Activated naive CD8-positive, alpha-beta T cell treated with anti-CD3 and anti-CD28 coated beads, Interleukin-2, amount 50 U/mL, for 16 hours (primary cell): ENCODE measurements around the gene ANTXRL.
"Not testable (repeated sequence)": the region's sequence is repeated elsewhere in the genome, so short reads cannot be mapped to it uniquely, and the experiment has no call there.

Source experiments
- DNase-seq: peaks from one replicate; pipeline ENCODE4 v3.0.0-alpha.2; 2020; ENCODE audit warnings: low read depth, low spot score

The ANTXRL gene

GRCh38 chr10:46330894-46331293 is 44.1 kb downstream of the ANTXRL start:
- no peak for DNase-seq

GRCh38 chr10:46365484-46365883 is 78.7 kb downstream of the ANTXRL start:
- DNase-seq: not testable (repeated sequence)

- DNase-seq: not testable (repeated sequence)
Observed at GRCh38 chr10:46367209-46367608, 80.4 kb downstream of the ANTXRL start.

GRCh38 chr10:46367666-46368240 is 81.0 kb downstream of the ANTXRL start:
- DNase-seq: not testable (repeated sequence)

- not testable (repeated sequence) for DNase-seq
Observed at GRCh38 chr10:46368956-46369355, 82.2 kb downstream of the ANTXRL start.

GRCh38 chr10:46374410-46374809 is 87.6 kb downstream of the ANTXRL start:
- DNase-seq: not testable (repeated sequence)

GRCh38 chr10:46375406-46375805 is 88.6 kb downstream of the ANTXRL start, which contains the start of gene ANXA8L1:
Gene ANXA8L1 (plus strand): TSS chr10:46375776. CDS start chr10:46375852, 76 bp downstream.
- DNase-seq: not testable (repeated sequence)

GRCh38 chr10:46377022-46377421 is 90.2 kb downstream of the ANTXRL start:
- not testable (repeated sequence) for DNase-seq

- DNase-seq: not testable (repeated sequence)
Observed at GRCh38 chr10:46377651-46378050, 90.9 kb downstream of the ANTXRL start.

- DNase-seq: not testable (repeated sequence)
Observed at GRCh38 chr10:46378108-46378507, 91.3 kb downstream of the ANTXRL start.

GRCh38 chr10:46379233-46379848 is 92.5 kb downstream of the ANTXRL start:
- DNase-seq: not testable (repeated sequence)
